Medulla oblongata (tissue), 1 donor: ENCODE results near the gene LILRA2.
A peak's percentile ranks its signal among the peaks of the same experiment; 100 is the strongest.
"Not testable (repeated sequence)": the region's sequence is repeated elsewhere in the genome, so short reads cannot be mapped to it uniquely, and the experiment has no call there.

Source experiments
- DNase-seq: peaks from one replicate; pipeline ENCODE4 v3.0.0-alpha.2; 2015; ENCODE audit errors: extremely low spot score

Gene LILRA2

DNA sequence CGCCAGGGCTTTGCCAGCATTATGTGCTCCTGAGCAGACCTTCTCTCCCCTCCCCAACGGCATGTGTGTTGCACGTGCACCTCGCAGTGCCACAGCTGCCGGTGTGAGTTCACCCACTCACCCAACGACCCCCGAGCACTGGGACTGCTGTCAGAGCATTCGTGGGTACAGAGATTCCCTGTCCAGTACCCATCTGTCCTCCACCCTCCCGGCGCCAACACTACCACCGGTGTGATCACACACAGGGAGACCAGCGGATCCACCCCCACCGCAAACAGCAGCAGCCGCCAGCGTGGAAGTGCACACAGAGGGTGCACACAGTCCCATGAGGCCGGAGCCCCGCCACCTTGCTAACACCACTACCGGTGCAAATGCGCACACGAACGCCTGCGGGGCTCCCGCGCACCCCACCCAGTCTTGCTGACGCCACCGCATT is 35.8 kb downstream of the LILRA2 start:
- DNase-seq: no peak

DNA sequence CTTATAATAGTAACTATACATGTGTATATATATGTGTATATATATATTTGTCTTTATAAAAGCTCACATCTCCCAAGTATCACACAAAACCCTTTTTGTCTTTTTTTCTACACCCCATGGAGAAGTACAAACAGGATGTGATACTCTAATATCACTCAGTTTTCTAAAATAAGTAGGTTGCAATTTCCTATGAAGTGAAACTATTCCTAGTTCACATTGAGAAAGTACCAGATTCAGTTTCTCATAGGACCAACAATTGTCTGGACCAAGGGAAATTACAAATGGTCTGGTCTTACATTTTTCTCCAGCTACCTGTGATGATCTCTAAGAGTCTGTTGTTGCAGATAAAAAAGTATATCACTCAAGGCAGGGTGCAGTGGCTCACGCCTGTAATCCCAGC is 38.8 kb downstream of the LILRA2 start:
- peak; percentile 55 for DNase-seq

DNA sequence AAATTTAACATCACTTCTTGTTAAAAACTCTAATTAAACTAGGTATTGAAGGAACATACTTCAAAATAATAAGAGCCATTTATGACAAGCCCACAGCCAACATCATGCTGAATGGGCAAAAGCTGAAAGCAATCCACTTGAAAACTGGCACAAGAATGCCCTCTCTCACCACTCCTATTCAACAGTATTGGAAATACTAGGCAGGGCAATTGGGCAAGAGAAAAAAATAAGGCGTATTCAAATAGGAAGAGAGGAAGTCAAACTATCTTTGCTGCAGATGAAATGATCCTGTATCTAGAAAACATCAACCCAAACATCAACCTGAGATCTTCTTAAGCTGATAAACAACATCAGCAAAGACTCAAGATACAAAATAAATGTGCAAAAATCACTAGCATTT is 41.1 kb downstream of the LILRA2 start:
- DNase-seq: no peak

DNA sequence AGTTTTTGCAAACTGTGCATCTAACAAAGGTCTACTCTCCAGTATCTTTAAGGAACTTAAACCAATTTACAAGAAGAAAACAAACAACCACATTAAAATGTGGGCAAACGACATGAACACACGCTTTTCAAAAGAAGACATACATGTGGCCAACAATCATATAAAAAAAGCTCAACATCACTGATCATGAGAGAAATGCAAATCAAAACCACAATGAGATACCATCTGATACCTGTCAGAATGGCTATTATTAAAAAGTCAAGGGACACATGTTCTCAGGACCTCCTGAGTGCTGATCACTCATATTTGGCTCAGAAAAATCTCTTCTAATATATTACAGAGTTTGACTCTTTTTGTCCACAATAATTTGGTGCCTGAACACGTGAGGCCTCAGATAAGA is 42.5 kb downstream of the LILRA2 start:
- no peak for DNase-seq

DNA sequence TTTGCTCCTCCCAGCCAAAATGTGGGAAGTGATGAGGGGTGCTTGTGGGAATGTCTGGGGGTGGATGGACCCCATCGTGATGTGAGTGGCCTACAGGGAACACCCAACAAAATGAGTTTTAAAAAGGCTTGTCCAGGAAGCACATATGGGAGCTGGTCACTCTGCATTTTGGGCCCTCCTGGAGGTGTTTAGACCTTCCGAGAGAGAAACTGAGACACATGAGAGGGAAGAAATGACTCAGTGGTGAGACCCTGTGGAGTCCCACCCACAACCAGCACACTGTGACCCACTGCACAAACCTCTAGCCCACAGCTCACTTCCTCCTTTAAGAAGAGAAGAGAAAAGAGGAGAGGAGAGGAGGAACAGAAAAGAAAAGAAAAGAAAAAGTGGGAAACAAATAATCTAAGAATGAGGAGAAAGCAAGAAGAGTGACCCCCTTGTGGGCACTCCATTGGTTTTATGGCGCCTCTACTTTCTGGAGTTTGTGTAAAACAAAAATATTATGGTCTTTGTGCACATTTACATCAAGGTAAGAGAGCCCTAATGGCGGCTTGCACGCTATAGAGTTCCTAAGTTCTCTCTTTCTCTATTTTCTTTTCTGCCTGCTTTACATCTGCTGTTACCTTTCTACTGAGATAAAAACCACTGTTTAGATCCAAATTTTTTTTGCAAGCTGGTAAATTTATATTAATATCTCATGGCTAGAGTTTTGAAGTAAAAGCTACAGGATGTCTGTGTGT is 43.4 kb downstream of the LILRA2 start:
- DNase-seq: peak; percentile 39

DNA sequence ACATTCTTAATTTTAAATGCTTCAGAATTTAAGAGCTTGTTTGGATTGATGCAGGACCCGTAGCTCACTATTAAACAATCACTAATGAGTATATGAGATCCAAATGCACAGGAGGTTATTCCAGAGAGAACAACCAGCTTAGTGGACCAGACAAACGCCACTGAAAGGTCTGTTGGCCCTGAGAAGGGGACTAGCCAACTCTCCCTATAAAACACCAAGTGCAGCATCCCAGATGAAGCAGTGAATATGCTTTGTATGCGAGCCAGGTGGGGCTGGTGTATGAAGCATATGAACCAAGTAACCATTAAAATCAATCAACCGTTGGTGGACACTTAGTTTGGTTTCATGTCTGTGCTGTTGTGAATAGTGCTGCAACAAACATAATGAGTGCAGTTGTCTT is 46.9 kb downstream of the LILRA2 start:
- DNase-seq: no peak

DNA sequence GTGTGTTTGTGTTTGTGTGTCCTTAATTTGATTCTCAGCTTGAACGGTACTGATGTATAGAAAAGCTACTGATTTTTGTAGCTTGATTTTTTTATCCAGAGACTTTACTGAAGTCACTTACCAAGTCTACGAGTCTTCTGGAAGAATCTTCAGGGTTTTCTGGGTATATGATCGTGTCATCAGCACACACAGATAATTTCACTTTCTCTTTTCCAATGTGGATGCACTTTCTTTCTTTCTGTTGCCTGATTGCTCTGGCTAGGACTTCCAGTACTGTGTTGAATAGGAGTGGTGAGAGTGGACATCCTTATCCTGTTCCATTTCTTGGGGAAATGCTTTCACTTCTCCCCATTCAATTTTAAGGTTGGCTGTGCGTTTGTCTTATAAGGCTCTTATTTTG is 48.8 kb downstream of the LILRA2 start:
- DNase-seq: peak; percentile 7

DNA sequence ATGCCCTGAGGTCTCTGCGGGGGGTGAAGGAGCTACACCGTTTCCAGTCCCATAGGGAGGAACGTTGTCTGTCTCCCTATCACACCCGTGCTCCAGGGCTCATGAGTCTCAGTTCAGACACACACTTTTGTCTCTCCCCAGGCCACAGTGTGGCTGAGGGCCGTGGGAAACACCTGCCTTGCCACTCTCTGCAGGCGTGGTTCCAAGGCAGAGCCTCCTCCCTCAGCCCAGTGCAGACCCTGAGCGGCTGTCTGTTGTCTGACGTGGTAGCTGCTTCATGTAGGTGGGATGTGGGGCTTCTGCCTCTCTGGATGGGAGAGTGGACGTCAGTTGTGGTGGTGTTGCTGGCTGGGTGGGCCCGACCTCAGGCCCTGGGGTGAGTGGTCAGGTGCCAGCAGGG is 50.6 kb downstream of the LILRA2 start:
- not testable (repeated sequence) for DNase-seq

DNA sequence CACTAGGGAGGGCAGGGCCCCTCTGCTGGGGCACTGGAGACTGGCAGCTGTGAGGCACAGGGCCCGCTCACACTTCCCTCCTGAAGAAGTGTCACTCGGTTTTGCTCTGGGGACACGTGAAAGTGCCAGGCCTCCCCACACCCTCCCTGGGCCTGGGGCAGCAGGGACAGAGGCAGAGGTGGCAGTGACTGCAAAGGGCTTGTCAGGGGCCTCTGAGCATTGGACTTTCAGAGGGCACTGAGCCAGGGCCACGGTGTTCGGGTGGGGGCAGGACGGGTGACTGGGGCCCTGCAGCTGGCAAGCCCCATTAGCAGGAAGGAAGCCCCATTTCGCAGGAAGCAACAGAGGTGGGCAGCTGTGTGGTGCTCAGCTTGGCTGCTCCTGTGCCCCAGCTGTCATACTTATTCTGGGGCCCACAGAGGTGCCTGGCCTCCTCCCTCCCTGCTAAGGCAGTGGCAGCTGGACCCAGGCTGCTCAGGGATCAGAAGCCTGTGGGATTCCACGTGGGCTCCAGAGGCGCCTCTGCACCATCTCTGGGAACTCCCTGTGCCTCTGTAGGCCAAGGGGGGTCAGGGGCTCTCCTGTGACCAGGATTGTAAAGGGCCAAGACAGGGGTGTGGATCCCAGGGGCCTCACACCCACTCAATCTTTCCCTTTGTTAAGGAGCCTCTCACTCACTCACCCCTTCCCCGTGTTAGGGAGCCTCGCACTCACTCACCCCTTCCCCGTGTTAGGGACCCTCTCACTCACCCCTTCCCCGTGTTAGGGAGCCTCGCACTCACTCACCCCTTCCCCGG is 51.5 kb downstream of the LILRA2 start:
- not testable (repeated sequence) for DNase-seq

DNA sequence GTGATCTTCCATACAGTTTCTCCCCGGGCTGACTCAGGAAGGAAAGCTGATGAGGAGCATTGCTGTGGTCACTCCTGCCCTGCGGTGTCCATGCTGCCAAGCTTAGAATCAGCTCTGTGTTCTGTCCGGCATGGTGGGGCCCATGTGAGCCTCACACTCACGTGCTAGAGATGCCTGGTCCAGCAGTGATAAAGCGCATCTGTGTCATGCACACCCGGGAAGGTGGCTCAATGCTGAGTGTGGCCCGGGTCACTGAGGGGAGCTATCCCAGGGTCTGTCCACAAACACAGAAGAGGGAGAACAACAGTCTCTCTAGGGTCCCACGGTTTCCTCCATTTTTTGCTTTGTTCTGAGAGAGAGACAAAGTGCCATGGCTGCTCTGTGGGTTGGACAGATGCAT is 53.2 kb downstream of the LILRA2 start:
- DNase-seq: no peak

DNA sequence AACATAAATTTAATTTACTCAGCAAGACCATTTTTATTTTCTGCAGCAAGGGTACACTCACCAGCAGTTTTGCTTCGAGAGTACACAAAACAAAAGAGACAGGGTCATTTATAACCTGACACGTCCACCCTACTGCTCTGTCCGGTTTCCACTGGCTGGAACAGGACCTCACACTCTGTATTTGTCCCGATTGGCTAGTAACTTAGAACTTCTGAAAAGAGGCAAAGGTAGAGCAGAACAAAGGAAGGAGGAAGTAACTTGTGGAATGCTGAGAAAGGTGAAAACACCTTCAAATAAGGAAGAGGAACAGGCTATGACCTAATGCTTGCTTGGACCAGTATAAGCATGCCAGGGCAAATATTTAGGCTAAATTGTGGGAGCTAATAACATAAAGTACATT is 54.3 kb downstream of the LILRA2 start:
- DNase-seq: not testable (repeated sequence)

DNA sequence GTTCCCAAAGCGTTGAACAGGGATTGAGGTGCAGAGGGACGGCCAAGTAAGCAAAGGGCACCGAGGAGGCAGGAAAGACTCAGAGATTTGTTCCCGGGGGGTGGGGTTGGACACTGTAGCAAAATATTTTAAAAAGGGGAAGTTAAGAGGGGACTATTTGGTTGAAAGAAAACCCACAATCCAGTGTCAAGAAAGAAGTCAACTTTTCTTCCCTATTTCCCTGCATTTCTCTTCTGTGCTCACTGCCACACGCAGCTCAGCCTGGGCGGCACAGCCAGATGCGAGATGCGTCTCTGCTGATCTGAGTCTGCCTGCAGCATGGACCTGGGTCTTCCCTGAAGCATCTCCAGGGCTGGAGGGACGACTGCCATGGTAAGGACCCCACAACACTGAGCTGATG is 56.7 kb downstream of the LILRA2 start, which contains the start of gene LILRB1:
Gene LILRB1, plus strand, starts transcription at position 223 of the 400 bp plus-strand sequence. CDS start 590 bp downstream, outside the sequence.
- DNase-seq: peak; percentile 41

DNA sequence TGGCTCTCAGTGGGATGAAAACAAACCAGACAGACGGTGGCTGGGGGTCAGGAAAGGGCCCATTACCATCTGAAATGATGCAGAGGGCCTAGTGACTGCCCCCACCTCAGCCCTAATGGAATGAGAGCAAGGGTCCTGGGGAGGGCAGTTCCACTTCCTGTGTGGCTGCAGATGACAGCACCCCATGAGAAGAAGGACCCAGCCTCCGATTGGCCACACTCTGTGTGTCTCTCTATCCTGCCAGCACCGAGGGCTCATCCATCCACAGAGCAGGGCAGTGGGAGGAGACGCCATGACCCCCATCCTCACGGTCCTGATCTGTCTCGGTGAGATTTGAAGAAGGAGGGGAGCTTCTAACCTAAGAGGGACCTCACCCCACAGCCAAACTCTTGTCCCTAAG is 57.2 kb downstream of the LILRA2 start:
- no peak for DNase-seq

DNA sequence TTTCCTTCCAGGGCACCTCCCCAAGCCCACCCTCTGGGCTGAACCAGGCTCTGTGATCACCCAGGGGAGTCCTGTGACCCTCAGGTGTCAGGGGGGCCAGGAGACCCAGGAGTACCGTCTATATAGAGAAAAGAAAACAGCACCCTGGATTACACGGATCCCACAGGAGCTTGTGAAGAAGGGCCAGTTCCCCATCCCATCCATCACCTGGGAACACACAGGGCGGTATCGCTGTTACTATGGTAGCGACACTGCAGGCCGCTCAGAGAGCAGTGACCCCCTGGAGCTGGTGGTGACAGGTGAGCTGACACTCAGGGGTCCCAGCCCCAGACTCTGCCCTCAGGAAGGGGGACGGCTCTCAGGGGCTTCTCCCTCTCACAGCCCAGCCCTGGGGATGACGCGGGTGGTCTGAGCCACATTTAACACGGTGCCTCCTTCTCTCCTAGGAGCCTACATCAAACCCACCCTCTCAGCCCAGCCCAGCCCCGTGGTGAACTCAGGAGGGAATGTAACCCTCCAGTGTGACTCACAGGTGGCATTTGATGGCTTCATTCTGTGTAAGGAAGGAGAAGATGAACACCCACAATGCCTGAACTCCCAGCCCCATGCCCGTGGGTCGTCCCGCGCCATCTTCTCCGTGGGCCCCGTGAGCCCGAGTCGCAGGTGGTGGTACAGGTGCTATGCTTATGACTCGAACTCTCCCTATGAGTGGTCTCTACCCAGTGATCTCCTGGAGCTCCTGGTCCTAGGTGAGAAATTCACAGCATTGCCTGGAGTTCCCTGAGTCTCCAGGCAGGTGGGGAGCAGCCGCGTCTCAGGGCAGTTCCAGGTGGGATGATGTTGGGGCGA is 58.1 kb downstream of the LILRA2 start:
- DNase-seq: not testable (repeated sequence)

DNA sequence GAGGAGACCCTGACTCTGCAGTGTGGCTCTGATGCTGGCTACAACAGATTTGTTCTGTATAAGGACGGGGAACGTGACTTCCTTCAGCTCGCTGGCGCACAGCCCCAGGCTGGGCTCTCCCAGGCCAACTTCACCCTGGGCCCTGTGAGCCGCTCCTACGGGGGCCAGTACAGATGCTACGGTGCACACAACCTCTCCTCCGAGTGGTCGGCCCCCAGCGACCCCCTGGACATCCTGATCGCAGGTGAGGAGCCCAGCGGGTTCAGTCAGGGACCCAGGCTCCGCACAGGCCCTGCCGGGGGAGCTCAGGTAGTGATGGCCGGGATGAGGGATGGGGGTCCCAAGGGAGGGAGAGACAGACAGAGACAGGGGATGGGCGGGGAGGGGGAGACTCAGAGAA is 58.9 kb downstream of the LILRA2 start:
- DNase-seq: not testable (repeated sequence)

DNA sequence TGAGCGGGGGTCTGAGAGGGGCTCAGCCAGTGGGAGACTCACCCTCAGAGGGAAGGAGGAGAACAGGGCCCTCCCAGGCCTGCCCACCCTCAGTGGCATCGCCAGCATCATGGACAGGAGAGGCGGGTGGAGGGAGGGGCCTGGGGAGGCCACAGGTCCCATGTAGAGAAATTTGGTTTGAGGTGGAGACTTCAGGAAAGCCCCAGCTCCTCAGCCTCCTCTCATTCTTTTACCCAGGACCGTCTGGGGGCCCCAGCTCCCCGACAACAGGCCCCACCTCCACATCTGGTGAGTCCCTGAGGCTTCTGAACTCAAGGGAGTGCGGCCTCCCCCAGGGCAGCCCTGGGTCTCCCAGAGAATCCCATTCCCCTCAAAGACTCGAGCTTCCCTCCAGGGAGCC is 59.8 kb downstream of the LILRA2 start:
- DNase-seq: no peak

DNA sequence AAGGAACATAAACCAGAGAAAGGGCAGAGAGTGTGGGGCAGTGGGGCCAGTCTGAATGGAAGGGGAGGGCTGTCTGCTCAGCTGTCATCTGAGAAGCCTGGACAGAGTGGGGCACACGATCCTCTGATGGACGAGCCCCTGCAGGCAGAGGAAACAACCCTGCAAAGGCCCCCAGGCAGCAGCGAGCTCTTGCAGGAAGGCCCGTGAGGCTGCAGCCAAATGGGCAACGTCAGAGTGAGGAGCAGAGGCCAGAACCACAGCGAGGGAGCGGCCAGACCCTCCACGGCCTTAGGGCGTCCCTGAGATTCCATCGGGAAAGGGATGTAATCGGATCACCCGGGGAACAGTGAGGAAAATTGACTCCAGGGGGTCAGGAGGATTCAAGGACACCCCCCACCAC is 62.5 kb downstream of the LILRA2 start:
- not testable (repeated sequence) for DNase-seq

DNA sequence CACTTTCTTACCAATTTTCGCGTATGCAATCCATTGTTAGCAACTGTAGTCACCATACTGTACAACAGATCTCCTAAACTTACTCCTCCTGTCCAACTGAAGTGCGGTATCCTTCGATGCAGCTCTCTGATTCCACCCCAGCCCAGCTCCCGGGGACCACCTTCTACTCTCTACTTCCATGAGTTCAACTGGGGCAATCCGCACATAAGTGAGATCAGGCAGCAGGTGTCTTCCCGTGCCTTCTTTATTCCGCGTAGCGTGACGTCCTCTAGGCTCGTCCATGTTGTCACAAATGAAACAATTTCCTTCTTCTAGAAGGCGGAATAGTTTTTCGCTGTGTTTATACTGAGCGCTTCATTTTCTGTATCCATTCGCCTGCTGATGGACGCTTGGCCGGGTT is 65.1 kb downstream of the LILRA2 start:
- DNase-seq: no peak
